ENCODE data around the gene CTAGE15.
"Not testable (repeated sequence)": the region's sequence is repeated elsewhere in the genome, so short reads cannot be mapped to it uniquely, and the experiment has no call there.

CTAGE15 gene, protein sequence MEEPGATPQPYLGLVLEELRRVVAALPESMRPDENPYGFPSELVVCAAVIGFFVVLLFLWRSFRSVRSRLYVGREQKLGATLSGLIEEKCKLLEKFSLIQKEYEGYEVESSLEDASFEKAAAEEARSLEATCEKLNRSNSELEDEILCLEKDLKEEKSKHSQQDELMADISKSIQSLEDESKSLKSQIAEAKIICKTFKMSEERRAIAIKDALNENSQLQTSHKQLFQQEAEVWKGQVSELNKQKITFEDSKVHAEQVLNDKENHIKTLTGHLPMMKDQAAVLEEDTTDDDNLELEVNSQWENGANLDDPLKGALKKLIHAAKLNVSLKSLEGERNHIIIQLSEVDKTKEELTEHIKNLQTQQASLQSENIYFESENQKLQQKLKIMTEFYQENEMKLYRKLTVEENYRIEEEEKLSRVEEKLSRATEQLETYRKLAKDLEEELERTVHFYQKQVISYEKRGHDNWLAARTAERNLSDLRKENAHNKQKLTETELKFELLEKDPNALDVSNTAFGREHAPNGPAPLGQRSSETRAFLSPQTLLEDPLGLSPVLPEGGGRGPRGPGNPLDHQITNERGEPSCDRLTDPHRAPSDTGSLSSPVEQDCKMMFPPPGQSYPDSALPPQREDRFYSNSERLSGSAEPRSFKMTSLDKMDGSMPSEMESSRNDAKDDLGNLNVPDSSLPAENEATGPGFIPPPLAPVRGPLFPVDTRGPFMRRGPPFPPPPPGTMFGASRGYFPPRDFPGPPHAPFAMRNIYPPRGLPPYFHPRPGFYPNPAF

DNA sequence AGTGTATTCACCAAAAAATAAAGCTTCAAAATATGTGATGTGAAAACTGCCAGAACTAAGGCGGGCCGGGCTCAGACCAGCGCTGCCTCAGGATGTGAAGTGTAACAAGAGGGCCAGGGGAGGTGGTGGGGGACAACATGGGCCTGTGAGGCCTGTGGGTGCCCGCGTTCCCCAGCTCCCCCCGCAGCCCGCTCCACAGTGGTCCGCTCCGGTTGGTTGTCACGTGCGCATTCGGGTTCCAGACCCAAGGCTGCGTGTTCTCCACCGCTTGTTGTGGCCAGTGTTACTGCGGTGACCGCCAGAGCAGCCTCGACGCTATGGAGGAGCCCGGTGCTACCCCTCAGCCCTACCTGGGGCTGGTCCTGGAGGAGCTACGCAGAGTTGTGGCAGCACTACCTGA lies at the start of gene CTAGE15:
TSS of gene CTAGE15 (plus strand) at position 301 of the 400 bp plus-strand sequence. CDS start at position 318, 17 bp downstream.
- DNase-seq: not testable (repeated sequence)

DNA sequence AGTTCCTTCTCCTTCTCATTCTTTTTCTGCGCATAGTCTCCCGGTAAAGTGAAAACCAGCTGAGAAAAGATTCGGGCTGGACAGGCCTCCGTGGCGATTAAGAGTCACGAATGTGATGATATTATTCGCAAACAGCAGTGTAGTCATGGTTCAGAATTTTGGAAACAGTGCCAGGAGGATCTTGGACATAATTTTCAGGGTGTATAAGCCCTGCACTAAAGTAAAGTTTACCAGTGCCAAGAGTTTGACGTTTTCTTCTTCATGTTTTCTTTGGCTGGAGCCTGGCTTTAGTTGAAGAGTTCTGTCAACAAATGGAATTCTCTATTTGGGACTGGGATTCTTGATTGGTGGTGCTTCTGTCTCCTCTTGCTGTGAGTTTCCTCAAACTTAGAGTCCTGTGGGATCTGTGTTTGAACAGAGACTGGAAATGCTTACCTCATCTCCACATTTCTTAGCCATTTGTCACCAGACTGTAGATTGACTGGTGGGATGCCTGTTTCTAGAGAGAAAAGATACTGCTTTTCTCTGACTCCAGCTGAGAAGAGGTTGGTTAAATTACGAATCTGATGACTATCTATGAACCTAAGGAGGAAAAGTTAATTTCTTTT lies 49.2 kb upstream of the CTAGE15 start:
- DNase-seq: not testable (repeated sequence)

DNA sequence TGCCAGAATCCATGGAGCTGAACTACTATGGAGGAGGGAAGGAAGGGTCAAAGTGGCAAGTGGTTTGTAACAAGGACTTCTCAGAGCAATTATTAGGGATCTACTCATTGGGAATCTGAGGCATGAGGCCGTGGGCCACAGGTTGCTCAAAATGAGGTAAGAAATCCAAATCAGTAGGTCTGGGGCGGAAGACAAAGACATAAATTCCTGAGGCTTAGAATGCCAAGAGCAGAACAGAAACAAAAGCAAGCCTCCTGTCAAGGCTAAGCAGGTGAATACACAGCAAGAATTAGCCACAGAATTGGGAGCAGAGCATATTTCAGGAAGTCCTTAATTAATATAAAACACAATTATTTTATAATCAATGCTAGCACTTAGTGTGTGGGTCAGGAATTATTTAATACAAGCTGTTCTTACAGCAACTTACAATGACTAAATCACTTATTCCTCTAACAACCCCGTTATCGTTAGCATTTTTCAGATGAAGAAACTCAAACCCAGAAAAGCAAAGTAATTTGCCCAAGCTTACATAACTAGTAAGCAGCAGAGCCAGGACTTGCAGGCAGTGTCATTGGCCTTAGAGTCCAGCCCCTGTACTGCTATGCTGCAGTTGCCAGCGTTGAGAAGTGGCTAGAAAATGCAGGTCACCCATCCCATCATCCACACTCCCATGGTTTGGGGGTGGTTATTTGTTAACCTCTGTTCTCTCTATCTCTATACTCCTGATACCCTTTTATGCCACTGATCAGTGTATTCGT lies 40.3 kb upstream of the CTAGE15 start:
- DNase-seq: not testable (repeated sequence)

DNA sequence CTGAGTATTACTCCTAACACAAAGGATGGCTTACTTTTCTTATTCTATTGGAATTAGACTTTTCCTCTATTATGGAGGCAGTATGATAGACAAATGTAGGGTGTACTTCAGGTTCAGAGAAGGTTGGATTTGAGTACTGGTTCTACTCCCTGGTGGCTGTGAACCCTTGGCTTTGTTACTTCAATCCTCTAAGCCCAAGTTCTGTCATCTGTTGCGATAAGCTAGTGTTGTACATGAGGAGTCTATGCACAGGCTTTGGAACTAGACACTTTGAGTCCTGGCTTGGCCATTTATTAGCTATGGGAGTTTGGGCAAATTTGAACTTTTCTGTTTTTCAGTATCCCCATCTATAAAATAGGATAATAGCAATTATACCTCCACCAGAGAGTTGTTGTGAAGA lies 39.7 kb upstream of the CTAGE15 start:
- DNase-seq: not testable (repeated sequence)

DNA sequence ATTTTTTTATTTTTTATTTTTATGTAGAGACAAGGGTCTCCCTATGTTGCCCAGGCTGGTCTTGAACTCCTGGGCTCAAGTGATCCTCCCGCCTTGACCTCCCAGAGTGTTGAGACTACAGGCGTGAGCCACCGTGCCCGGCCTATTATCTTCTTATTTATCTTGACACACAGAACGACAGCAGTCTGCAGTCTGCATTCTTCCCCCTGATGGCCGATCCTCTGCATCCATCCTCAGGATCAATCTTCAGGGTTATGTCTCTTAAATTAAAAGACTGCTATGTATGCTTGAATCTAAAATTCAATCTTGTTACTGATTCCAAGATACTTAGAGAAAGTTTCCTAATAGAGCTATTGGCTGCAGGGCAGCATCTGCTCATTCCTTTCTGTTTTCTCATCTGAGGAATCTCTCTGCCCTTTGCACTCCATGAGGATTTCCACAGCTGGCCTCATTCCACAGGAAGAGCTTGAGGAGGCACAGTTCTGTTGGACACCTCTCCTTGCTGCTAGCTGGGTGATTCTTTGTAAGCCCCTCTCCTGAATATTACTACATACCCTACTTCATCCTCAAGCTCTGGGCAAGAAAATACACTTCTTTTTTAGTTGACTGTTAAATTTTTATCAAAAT lies 38.3 kb upstream of the CTAGE15 start:
- not testable (repeated sequence) for DNase-seq

DNA sequence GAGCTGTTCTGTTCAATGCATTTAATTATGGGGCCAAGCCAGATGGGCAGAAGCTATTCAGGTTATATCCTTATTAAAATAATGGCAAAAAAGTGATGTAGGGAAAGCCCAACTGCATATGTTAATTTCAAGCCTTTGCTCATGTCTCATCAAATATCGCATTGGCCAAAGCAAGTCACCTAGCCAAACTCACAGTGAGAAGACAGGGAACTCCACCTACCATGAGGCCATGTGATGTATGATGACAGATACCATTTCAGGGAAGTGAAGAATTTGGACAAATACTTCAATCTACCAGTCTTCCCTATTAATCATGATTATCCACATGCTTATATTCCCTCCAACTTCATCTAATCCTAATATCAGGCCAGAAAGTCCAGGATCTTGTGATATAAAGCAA lies 35.2 kb upstream of the CTAGE15 start:
- DNase-seq: not testable (repeated sequence)

DNA sequence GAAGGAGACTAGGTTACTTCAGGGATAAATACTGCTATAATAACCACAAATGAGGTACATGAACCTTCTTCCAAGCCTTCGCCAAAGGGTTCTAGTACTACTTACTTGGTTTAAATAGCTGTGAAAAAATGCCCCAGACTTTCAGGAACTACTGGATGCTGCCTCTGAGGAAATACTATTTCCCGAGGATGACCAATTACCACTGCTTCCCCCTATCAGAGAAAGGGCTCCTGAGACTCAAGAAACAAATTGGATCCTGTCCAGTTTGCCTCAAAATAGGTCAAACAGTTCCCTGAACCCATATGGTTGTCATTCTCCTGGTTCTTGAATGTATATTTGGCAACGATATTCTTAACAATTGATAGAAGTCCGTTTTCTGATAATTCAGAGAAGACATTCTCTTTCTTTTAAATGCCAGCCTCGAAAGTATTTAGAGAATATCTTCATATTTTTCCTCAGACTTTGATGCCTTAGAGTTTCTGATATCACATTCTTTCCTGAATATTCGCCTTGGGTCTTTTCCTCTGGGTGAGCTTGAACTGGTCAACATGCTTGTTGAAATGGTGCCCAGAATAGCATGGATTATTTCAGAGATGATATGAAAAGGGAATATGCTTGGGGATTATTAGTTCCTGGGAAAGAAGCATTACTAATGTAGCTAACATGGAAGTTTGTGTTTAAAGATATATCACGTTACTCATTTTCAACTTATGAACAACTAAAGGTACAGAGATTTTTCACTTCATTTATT lies 28.1 kb upstream of the CTAGE15 start:
- DNase-seq: not testable (repeated sequence)

DNA sequence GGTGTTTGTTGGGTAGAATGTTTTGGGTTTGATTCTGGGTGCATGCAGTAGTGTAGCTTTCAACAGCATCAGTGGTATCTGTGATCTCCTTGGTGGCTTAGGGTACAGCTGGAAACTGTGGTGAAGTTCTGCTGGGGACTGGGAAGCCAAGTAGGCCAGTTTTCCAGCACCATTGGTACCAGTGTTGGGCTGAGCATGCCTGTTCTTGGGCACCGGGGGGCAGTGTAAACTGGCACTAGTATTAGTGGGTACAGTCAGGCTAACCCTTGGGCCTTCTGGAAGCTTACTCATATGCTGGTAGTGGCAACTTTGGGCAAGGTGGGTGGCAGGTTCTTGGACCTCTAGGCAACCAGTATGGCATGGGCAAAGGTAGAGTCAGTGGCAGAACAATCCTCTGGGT lies 15.6 kb upstream of the CTAGE15 start:
- DNase-seq: not testable (repeated sequence)

DNA sequence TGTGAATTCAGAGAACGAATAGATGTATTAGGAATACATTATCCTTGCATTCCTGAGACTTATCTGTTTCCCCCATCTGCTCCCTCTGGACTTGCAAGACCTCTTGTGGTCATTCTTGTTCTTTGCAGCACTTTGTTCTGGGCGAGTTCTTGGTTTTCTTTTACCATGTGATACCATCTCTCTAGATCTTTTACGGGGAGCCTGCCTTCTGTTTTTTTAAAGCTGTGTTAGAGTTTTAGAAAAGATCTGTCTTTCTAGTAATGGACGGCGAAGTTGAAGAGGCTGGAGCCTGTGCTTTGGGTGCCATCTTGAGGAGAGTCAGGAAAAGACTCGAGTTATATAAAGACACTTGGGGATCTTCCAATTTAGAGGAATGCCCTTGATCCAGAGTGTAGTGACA lies 8.3 kb upstream of the CTAGE15 start:
- not testable (repeated sequence) for DNase-seq

DNA sequence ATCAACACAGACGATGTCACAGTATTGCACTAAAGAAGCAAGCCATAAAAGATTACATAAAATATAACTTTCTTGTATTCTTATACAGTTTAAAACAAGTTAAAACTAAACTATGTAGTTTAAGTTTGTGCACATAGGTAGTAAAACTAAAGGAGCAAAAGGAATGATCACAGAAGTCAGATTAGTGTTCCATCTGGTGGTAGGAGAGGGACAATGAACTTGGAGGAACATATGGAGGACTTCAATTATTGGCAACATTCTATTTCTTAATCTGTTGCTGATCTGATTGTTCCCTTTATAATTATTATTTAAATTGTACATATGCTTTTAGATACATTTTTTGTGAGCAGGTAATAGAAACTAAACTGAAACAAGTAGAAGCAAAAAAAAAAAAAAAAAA lies 5.6 kb upstream of the CTAGE15 start:
- DNase-seq: not testable (repeated sequence)

DNA sequence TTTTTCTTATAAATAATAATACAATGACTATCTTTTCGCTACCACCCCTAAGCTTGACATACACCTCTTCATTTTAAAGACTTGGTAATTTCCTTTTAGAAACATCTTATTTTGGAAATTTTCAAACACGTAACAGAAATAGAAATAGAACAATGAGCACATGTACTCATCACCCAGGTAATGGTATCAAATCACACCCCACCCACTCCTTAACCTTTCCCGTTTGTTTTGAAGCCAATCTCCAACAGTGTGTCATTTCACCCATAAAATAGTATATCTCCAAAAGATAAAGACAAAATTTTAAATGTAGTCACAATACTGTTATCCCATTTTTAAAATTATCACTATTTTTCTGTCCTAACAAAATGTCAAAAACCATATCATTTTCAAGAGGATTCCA lies 16.6 kb downstream of the CTAGE15 start:
- DNase-seq: not testable (repeated sequence)

DNA sequence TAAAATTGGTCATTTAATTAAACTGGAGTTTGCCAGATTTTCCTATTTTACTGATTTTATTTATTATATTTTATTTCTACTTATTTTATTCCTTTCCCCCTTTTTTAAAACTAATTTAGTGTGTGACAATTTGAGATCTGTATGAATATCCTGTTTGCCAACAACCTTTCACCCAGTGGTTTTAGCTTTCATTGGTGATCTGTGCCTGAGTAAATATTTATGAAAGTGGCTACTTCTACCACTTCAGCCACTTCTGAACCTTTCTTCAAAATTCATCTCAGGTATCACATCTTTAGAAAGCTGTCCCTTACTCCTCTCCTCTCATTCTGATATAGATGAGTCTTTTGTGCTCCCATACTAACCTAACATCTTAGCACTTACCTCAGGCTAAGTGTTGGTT lies 18.3 kb downstream of the CTAGE15 start:
- DNase-seq: not testable (repeated sequence)

DNA sequence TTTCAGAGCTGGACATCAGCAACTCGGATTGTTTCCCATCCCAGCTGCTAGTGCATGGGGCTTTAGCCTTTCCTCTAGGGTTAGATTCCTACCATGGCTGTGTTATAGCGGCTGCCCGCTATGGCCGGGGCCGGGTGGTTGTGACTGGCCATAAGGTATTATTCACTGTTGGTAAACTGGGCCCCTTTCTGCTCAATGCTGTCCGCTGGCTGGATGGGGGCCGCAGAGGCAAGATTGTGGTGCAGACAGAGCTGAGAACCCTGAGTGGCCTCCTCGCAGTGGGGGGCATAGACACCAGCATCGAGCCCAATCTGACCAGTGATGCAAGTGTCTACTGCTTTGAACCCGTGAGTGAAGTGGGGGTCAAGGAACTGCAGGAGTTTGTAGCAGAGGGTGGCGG lies 26.5 kb downstream of the CTAGE15 start:
- DNase-seq: not testable (repeated sequence)

DNA sequence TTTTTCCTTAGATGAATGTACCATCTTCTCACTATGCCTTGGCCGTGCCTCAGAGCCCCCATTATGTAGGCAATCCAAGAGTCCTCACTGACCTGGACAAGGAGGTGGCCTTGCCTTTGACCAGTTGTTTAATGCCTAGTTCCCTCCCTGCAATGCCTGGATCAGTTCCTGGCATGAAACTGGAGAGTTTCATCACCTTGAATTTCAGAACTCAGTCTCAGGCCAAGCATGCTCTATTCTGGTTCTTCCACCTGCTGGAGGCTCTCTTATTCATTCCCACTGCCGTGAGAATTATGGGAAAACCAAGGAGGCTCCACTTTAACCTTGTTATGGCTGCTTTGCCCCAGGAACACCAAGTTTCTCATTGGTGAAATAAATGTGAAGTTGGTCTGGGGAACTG lies 31.9 kb downstream of the CTAGE15 start:
- not testable (repeated sequence) for DNase-seq

DNA sequence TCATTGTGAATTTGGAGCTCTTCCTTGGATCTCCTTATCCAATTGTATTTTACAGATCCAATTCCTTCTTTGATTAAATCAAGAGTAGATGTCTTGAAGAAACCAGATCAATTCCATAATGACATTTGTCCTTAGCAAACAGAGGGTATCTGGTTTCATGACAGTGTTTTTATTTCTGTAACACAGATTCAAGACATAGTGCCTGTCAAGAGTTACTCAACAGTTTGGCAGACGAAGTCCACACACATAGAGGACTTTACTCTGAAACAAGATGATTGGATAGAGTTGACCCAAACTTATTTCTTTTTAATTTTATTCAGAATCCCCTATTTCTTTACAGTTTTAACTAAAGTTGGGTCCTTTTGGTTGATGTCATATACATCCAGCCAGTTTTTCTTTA lies 34.5 kb downstream of the CTAGE15 start:
- not testable (repeated sequence) for DNase-seq

DNA sequence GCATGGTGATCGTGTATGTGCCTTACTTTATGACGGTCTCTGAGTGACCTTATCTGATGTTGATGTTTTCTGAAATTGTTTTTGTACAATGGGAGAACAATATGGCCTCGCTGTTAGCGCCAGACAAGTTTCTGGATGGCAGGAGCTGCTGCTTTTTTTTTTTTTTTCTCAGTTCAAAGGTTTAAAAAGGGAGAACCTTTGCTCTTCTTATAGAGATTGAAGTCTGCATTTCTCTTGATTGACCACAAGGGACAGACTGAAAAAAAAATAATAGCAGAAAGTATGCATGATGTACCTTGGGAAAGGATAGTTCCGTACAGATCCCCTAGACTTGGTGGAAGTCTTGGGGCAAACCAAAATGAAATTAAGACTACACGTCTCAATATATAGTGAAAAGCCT lies 43.9 kb downstream of the CTAGE15 start:
- not testable (repeated sequence) for DNase-seq

DNA sequence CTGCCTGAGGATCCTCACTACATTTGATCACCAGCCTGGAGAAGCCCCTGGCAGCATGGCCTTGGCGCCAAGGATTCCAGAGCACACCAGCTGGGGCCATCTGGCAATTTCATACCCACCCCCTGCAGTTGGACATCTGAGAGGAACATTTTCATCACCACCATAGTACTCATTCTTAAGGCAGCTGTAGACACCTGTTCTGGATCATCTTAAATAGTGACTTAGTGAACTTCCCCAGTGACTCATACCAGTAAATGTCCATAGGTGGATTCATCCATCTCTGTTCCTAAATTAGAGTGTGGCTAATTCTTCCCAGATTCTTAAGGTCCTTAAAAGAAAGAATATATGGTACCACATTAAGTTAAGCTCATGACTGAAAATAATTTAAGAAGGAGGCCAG lies 45.6 kb downstream of the CTAGE15 start:
- DNase-seq: not testable (repeated sequence)

DNA sequence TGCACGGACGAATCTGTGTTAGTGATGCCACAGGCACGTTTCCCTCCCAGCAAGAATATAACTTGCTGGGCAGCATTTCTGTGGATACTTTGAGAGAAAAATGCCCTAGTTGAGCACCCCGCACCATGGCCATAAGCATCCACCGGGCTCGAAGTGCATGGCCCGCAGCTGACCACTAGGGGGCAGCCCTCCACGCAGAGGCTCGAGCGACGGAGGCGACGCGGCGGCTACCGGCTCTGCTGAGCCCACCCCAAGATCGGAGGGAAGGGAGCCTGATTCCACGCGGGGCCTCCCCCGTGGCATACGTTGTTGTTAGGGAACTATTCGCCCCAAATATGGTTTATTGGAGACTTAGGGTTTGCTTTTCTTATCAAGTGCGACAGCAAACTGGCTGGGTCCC lies 48.5 kb downstream of the CTAGE15 start:
- not testable (repeated sequence) for DNase-seq

DNA sequence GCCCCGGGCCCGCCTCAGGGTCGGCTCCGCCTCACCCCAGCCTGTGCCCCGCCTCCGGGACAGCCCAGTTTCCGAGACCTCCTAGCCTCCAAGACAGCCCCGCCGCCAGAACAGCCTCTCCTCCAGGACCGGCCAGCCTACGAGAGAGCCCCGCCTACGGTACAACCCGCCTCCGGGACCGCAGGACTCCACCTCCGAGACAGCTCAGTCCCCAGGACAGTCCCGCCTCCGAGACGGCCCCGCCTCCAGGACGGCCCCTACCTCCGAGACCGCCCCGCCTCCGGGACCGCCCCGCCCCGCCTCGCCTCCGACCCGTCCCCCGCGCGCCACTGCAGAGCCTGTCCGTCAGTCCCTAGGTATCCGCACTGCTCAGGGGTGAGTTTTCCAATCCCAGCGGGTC lies 49.0 kb downstream of the CTAGE15 start, which contains the start of gene TCAF2:
TSS of gene TCAF2 (plus strand) at position 329 of the 400 bp plus-strand sequence.
- not testable (repeated sequence) for DNase-seq

DNA sequence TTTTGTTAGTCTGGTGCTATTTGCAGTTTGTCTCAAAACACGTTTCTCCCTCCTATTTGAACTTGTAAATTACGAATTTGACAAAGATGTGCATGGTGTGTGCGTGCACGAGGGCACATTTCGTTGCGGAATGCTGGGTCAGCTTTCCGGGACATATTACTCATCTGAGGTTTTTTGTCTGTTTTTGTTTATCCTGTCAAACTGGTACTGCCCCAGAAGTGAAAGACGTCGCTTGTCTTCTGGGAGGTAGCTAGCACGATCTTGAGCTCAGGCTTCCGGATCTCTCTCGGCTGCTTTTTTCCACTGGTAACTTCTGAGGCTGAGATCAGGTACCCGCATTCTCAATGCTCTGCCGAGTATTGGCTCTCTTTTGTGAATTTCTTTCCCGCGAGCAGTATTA lies 49.6 kb downstream of the CTAGE15 start:
- DNase-seq: not testable (repeated sequence)

DNA sequence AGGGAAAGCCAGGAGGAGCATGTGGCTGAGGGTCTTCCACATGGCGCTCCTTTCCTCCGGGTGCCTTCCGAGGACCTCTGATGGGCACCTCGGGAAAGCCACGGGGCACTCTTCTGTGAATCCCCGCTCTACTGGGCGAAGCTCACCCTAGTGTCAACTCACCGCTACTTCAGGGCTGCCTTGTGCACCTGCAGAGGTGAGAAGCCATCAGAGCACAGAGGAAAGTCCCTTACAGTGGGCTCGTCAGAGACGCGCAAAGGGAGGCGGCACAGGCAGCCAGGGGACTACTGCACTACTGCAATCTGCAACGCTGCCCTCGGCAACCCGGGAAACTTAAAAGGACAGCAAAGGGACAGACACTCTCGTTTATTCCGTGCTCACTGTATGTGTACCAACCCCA lies 50.5 kb downstream of the CTAGE15 start:
- not testable (repeated sequence) for DNase-seq

All from NCI-H524 (cell line).